HG02870 (cell line): ENCODE results near the gene DYNC1H1.
"Not testable (repeated sequence)": the region's sequence is repeated elsewhere in the genome, so short reads cannot be mapped to it uniquely, and the experiment has no call there.

ENCODE experiments used
- ATAC-seq: cut with Tn5 transposase; IDR thresholded peaks from one replicate; pipeline ENCODE4 v1.9.1; 2021; ENCODE audit warnings: mild to moderate bottlenecking, moderate library complexity; ENCODE audit not compliant: unreplicated experiment

Gene DYNC1H1

GRCh38 chr14:101962503-101962874, 1.9 kb upstream of the DYNC1H1 start:
- ATAC-seq: no peak

GRCh38 chr14:101963052-101963451, 1.3 kb upstream of the DYNC1H1 start:
- no peak for ATAC-seq

- ATAC-seq: no peak
Observed at GRCh38 chr14:101963656-101964296, 597 bp upstream of the DYNC1H1 start.

DNA sequence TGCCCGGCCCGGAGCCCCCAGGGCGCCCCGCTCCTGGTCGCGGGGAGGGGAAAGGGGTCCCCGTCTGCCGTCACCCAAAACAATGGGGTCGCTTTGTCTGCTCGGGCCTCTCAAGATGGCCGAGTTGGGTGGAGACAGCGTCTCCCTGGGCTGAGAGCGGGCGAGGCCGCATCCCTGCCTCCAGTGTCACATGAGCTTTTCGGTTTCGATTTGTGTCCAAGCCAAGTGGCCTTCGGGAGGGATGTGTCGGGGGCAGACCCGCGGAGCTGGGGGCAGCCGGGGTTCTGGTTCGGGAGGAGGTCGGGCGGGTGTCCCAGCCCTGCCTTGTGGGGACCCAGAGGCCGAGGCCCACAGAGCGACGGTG, 790 bp downstream of the DYNC1H1 start:
- peak; percentile 21 for ATAC-seq

DNA sequence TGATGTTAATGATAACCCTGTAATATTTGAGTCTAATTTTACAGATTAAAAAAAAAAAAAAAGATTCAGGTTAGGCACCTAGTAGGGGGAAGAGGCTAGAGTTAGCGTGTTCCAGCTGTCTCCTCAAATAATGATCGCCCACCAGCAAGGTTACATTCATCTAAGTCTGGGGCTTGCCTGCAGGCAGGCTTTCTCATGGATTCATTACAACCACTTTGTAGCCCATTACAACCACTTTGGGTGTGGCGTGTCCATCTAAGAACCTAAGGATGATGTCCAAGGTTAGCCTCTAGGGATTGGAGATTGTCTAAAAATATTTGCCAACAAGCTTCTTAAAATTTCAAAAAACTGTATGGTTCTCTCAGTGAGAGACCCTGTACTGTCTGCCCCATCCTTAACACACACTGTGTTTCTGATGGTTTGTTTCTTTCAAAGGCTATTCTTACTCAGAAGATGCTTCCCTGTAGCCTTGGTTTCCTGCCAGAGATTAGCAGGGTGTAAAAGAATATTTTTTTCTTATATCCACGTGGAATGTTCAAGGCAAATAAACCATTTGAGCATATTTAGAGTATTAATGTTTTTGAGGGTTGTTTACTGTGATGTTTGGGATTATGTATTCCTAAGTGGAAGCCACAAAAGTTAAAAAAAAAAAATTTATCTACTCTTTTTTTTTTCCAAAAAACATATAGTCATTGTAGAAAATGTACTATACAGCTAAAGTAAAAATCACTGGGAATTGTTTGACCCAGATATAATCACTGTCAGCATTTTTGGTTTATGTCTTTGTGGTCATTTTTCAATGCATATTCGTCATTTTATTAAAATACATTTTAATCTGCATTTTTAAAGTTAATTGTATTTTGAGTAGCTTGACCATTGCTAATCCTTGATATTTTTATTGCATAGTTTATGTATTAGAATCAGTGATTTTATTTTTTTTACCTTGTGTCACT, 1.7 kb downstream of the DYNC1H1 start:
- ATAC-seq: no peak

DNA sequence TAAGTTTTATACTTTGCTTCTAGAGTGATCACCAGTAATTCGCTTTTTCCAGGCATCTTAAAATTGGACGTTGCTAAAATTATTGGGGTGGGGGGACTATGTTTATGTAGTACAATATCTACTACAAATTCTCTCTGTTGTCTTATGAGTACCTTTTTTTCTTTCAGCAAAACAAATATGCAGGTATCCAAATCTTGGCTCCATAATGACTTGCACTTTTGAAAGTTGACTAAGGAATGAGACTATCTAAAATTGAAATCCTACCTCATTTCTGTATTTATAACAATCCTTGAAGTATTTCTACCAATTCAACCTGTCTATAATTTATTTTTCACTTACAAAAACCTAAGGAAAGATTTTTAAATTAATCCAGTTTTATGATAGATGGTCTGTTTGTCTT, 2.4 kb downstream of the DYNC1H1 start:
- no peak for ATAC-seq

DNA sequence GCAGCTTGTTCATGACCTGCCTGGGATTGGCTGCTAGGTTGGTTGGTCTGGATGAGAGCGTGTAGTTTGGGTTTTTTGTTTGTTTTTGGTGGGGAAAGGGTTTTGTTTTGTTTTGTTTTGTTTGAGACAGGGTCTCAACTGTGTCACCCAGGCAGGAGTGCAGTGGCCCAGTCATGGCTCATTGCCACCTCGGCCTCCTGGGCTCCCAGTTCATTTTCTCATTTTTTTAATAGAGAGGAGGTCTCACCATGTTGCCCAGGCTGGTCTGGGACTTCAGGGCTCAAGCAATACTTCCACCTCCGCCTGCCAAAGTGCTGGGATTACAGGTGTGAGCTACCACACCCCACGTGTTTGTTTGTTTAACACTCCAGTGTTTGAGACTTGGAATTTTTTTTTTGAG, 3.8 kb downstream of the DYNC1H1 start:
- ATAC-seq: no peak

- no peak for ATAC-seq
Observed at GRCh38 chr14:101969481-101969880, 5.1 kb downstream of the DYNC1H1 start.

GRCh38 chr14:101970830-101971400, 6.5 kb downstream of the DYNC1H1 start:
- no peak for ATAC-seq

- ATAC-seq: not testable (repeated sequence)
Observed at GRCh38 chr14:101971458-101971857, 7.1 kb downstream of the DYNC1H1 start.

DNA sequence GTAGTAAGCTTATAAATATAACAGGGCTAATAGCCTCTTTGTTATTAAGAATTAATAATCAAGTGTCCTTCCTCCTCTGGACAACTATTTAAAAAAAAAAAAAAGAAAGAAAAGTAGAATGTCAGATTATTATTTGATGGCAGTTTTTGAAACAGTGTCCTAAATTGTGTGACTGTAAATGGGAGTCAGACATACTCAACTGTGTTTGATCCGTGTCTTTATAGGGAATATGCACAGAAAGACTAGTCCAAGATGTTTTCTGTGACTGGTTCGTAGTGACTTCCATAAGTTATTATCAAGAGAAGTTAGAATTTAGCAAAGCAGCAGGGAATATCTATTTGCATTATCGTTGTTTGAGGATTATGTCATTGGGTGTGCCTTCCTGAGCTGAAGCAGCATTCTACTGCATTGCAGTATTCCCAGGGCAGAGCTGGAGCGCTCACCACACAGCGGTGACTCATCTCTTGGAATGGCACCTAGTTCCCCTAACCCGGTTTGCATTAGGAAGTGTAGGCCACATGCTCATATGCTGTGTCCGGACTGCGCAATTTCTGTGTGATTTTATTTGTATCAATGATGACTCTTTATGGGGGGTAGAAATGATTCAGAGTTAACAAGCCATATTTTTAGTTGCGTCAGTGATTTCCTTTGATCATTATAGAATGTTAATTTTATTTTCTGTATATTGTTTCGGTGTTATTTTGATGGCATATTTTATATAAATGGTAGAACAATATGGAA, 7.9 kb downstream of the DYNC1H1 start:
- no peak for ATAC-seq

- no peak for ATAC-seq
Observed at GRCh38 chr14:101973356-101973755, 9.0 kb downstream of the DYNC1H1 start.

- no peak for ATAC-seq
Observed at GRCh38 chr14:101975231-101975630, 10.9 kb downstream of the DYNC1H1 start.

GRCh38 chr14:101977311-101978071, 13.1 kb downstream of the DYNC1H1 start:
- no peak for ATAC-seq

DNA sequence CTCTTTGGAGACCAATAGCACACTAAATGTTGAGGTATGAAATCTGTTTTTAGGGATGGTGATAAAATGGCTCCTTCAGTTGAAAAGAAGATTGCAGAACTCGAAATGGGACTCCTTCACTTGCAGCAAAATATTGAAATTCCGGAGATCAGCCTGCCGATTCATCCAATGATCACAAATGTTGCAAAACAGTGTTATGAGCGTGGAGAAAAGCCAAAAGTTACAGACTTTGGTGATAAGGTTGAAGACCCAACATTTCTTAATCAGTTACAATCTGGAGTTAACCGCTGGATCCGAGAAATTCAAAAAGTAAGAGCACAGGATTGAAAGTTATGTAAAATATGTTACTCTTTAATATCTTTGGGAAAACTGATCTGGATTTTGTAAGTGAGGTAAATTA, 15.3 kb downstream of the DYNC1H1 start:
- no peak for ATAC-seq

DNA sequence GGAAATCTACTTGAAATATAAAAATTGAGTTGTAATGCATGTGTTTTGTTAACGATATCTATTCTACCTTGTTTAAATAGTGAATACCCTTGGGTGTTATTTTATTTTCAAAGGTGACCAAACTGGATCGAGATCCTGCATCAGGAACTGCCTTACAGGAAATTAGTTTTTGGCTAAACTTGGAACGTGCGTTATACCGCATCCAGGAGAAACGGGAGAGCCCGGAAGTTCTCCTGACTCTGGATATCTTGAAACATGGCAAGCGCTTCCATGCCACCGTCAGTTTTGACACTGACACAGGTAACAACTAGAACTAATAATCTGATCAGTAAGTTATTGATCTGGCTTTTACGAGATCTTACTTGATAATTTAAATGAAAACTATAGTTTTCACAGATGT, 15.9 kb downstream of the DYNC1H1 start:
- ATAC-seq: no peak

- peak; percentile 78 for ATAC-seq
Observed at GRCh38 chr14:101980700-101981099, 16.3 kb downstream of the DYNC1H1 start.

- no peak for ATAC-seq
Observed at GRCh38 chr14:101982621-101983020, 18.2 kb downstream of the DYNC1H1 start.

GRCh38 chr14:101984831-101985230, 20.5 kb downstream of the DYNC1H1 start:
- ATAC-seq: not testable (repeated sequence)

DNA sequence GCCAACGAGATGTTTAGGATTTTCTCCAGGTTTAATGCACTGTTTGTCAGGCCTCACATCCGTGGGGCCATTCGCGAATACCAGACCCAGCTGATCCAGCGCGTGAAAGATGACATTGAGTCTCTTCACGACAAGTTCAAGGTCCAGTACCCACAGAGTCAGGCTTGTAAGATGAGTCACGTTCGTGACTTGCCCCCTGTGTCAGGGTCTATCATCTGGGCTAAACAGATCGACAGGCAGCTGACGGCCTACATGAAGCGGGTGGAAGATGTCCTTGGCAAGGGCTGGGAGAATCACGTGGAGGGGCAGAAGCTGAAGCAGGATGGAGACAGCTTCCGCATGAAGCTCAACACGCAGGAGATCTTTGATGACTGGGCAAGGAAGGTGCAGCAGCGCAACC, 21.6 kb downstream of the DYNC1H1 start:
- no peak for ATAC-seq

GRCh38 chr14:101986953-101987352, 22.6 kb downstream of the DYNC1H1 start:
- no peak for ATAC-seq
